HG02623 (cell line): Measurements from ENCODE around the gene FAM117A.
"Not testable (repeated sequence)": the region's sequence is repeated elsewhere in the genome, so short reads cannot be mapped to it uniquely, and the experiment has no call there.

Experiments
- ATAC-seq: cut with Tn5 transposase; IDR thresholded peaks from one replicate; pipeline ENCODE4 v1.9.1; 2021; ENCODE audit warnings: moderate library complexity; ENCODE audit not compliant: unreplicated experiment

Gene FAM117A

GRCh38 chr17:49741692-49742076 is 22.2 kb downstream of the FAM117A start:
- no peak for ATAC-seq

GRCh38 chr17:49741009-49741691 is 22.8 kb downstream of the FAM117A start:
- no peak for ATAC-seq

GRCh38 chr17:49739641-49740271 is 24.2 kb downstream of the FAM117A start:
- ATAC-seq: no peak

GRCh38 chr17:49738456-49739163 is 25.3 kb downstream of the FAM117A start:
- ATAC-seq: no peak

GRCh38 chr17:49734515-49735490 is 29.1 kb downstream of the FAM117A start:
- ATAC-seq: no peak

- no peak for ATAC-seq
Observed at GRCh38 chr17:49731435-49731831, 32.5 kb downstream of the FAM117A start.

- ATAC-seq: no peak
Observed at GRCh38 chr17:49730785-49731434, 33.0 kb downstream of the FAM117A start.

- ATAC-seq: no peak
Observed at GRCh38 chr17:49730078-49730784, 33.7 kb downstream of the FAM117A start.

- no peak for ATAC-seq
Observed at GRCh38 chr17:49729069-49729468, 34.9 kb downstream of the FAM117A start.

- ATAC-seq: no peak
Observed at GRCh38 chr17:49728425-49728824, 35.5 kb downstream of the FAM117A start.

GRCh38 chr17:49727380-49727779 is 36.6 kb downstream of the FAM117A start:
- no peak for ATAC-seq

- ATAC-seq: no peak
Observed at GRCh38 chr17:49725452-49726130, 38.3 kb downstream of the FAM117A start.

GRCh38 chr17:49724552-49724951 is 39.4 kb downstream of the FAM117A start:
- not testable (repeated sequence) for ATAC-seq

GRCh38 chr17:49723423-49723822 is 40.5 kb downstream of the FAM117A start:
- no peak for ATAC-seq

- no peak for ATAC-seq
Observed at GRCh38 chr17:49722066-49722465, 41.9 kb downstream of the FAM117A start.

- no peak for ATAC-seq
Observed at GRCh38 chr17:49717371-49717861, 46.5 kb downstream of the FAM117A start.

- no peak for ATAC-seq
Observed at GRCh38 chr17:49716668-49717364, 47.1 kb downstream of the FAM117A start.

GRCh38 chr17:49715717-49716279 is 48.1 kb downstream of the FAM117A start:
- no peak for ATAC-seq
